ENCODE measurements around the gene TATDN2. TPM values are rescaled to one million over a fixed set of nuclear protein-coding genes. Genes with fewer than 3 reads are reported as not detected.

Gene TATDN2
- polyA plus RNA-seq, 1 experiment, result 14.9 TPM

GRCh38 chr3:10322352-10322710 lies 74.1 kb downstream of the TATDN2 start:
- Histone ChIP-seq H3K27me3 (ENCODE audit: control insufficient read depth, insufficient read depth, low read length) (peaks cover 5% of the 10 kb centered on the region), H3K4me3 (ENCODE audit: low read depth, low read length) (no peak overlapping the region), H3K36me3 (ENCODE audit: control insufficient read depth, insufficient read depth, low read length) (peaks cover 8% of the 10 kb centered on the region)
- POLR2A ChIA-PET, result interaction anchor here (0.6 kb wide), 1 partner anchor 517 kb away, joined by 3 read pairs; no protein-coding TSS in a partner anchor
- CTCF ChIA-PET, result interaction anchor here (1.5 to 3.6 kb wide), 2 partner anchors 12 to 21 kb away, joined by 5 to 14 read pairs; no protein-coding TSS in a partner anchor
- peak; percentile 39 for TF ChIP-seq CTCF (IDR thresholded peaks at IDR 0.05; ENCODE audit: insufficient read depth, low read depth, low read length)
- DNase-seq (ENCODE audit: low read depth), result no peak

- DNase-seq (ENCODE audit: low read depth), result no peak
- POLR2A ChIA-PET, result no interaction called here
- TF ChIP-seq CTCF (IDR thresholded peaks at IDR 0.05; ENCODE audit: insufficient read depth, low read depth, low read length), result no peak
- Histone ChIP-seq H3K4me3 (ENCODE audit: low read depth, low read length) (no peak overlapping the region), H3K36me3 (ENCODE audit: control insufficient read depth, insufficient read depth, low read length) (no peaks in the 10 kb centered on the region), H3K27me3 (ENCODE audit: control insufficient read depth, insufficient read depth, low read length) (peaks cover 25% of the 10 kb centered on the region)
- CTCF ChIA-PET, result no interaction called here
Measured at GRCh38 chr3:10327592-10327991, 79.3 kb downstream of the TATDN2 start.

GRCh38 chr3:10328460-10329071 lies 80.3 kb downstream of the TATDN2 start:
- Histone ChIP-seq H3K36me3 (ENCODE audit: control insufficient read depth, insufficient read depth, low read length) (no peaks in the 10 kb centered on the region), H3K27me3 (ENCODE audit: control insufficient read depth, insufficient read depth, low read length) (peaks cover 23% of the 10 kb centered on the region), H3K4me3 (ENCODE audit: low read depth, low read length) (no peak overlapping the region)
- POLR2A ChIA-PET, result no interaction called here
- no peak for TF ChIP-seq CTCF (IDR thresholded peaks at IDR 0.05; ENCODE audit: insufficient read depth, low read depth, low read length)
- DNase-seq (ENCODE audit: low read depth), result no peak
- CTCF ChIA-PET, result interaction anchor here (1.0 to 2.4 kb wide), 2 partner anchors 16 to 411 kb away, joined by 4 to 8 read pairs; no protein-coding TSS in a partner anchor

GRCh38 chr3:10329495-10330015 lies 81.3 kb downstream of the TATDN2 start:
- ChIA-PET POLR2A (no interaction called here), CTCF (interaction anchor here (2.4 kb wide), 2 partner anchors 14 to 410 kb away, joined by 8 to 9 read pairs; no protein-coding TSS in a partner anchor)
- no peak overlapping the region for H3K4me3 ChIP-seq (ENCODE audit: low read depth, low read length)
- DNase-seq (ENCODE audit: low read depth), result no peak
- no peak for TF ChIP-seq CTCF (IDR thresholded peaks at IDR 0.05; ENCODE audit: insufficient read depth, low read depth, low read length)
- H3K27me3 ChIP-seq (ENCODE audit: control insufficient read depth, insufficient read depth, low read length), result peaks cover 25% of the 10 kb centered on the region
- no peaks in the 10 kb centered on the region for H3K36me3 ChIP-seq (ENCODE audit: control insufficient read depth, insufficient read depth, low read length)

GRCh38 chr3:10330319-10330718 lies 82.1 kb downstream of the TATDN2 start:
- Histone ChIP-seq H3K36me3 (ENCODE audit: control insufficient read depth, insufficient read depth, low read length) (no peaks in the 10 kb centered on the region), H3K4me3 (ENCODE audit: low read depth, low read length) (no peak overlapping the region), H3K27me3 (ENCODE audit: control insufficient read depth, insufficient read depth, low read length) (peaks cover 25% of the 10 kb centered on the region)
- ChIA-PET POLR2A (no interaction called here), CTCF (interaction anchor here (2.4 kb wide), 2 partner anchors 13 to 409 kb away, joined by 8 to 9 read pairs; no protein-coding TSS in a partner anchor)
- no peak for TF ChIP-seq CTCF (IDR thresholded peaks at IDR 0.05; ENCODE audit: insufficient read depth, low read depth, low read length)
- DNase-seq (ENCODE audit: low read depth), result no peak

Small RNA genes within 50 kb of the gene (small RNA-seq; reads per million reads assigned to genes)
- gene MIR378B (ENCODE audit: insufficient read length, low read depth, low replicate concordance) (not detected), gene RF02126 (ENCODE audit: insufficient read length, low read depth, low replicate concordance) (not detected)

Other genes with a start within 250 kb of the TATDN2 start
- gene FANCD2, start 222.0 kb upstream of the TATDN2 start, polyA plus RNA-seq (2011; rRNA removed), result 5.6 and 5.9 TPM in 2 replicates
- gene FANCD2OS, start 140.2 kb upstream of the TATDN2 start, polyA plus RNA-seq (2011; rRNA removed), result not detected in 2 replicates
- gene BRK1, start 132.8 kb upstream of the TATDN2 start, polyA plus RNA-seq (2011; rRNA removed), result 112 and 184 TPM in 2 replicates
- 5.3 and 8.8 TPM in 2 replicates for gene VHL, start 106.7 kb upstream of the TATDN2 start, polyA plus RNA-seq (2011; rRNA removed)
- gene IRAK2, start 83.5 kb upstream of the TATDN2 start, polyA plus RNA-seq (2011; rRNA removed), result 2.0 and 2.5 TPM in 2 replicates
- gene GHRL, start 44.5 kb downstream of the TATDN2 start, polyA plus RNA-seq (2011; rRNA removed), result not detected in 2 replicates
- gene SEC13, start 72.7 kb downstream of the TATDN2 start, polyA plus RNA-seq (2011; rRNA removed), result 212 and 323 TPM in 2 replicates

Data from BJ (cell line).